HG03039 (cell line): ENCODE measurements around the gene TDRD3.
"Not testable (repeated sequence)": the region's sequence is repeated elsewhere in the genome, so short reads cannot be mapped to it uniquely, and the experiment has no call there.

Source experiments
- ATAC-seq: cut with Tn5 transposase; IDR thresholded peaks from one replicate; pipeline ENCODE4 v1.9.1; 2021; ENCODE audit warnings: mild to moderate bottlenecking, moderate library complexity; ENCODE audit not compliant: unreplicated experiment

The TDRD3 gene

DNA sequence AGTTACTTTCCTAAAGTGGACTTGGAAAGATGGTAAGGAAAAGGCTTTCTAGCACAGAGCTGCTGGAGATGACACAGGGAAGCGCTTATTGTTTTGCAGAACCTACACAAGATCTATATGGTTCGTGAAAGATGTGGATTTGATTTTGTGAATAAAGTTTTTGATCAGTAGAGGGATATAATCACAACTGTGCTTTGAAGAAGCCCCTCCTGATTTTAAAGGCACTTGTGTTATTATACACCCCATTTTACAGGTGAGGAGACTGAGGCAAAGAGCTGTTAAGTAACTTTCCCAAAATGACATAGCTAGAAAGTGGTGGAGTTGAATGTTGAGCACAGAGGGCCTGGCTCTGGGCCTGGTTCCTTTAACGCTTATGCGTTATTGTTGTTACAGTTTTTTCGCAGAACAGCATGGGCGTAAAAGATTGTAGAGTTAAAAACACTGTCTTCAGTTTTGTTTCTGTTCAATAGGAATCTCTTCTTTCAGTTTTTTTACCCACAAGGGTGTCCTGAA is 1.4 kb downstream of the TDRD3 start:
- no peak for ATAC-seq

DNA sequence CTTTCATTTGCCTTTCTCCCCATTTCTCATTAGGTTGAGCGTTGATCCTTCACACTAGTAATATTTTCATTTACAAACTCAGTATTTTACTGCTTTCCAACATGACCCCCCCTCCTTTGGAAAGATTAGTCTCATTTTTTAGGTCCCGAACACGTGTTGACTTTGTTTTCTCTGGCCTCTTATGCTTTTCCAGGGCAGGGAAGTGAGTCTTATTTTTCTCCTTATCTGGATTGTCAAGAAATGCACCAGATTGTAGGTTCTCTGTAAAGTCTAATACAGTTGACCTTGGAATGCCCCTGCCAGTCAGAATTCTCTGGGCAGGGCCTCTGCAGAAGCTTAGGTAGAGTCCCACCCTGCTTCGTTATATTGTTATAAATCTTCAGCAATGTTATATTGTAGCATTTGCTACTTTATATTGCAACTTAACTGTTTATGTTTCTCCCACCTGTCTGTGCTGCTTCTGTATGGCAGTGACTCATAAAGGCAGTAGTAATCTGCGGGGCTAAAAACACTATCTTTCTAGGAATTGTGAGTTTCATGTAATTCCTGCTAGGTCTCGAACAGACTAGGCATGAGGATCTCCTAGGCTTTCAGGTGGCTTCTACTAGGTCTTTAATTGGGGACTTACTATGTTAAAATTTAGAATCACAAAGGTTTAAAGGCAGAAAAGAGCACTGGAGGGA is 2.0 kb downstream of the TDRD3 start:
- ATAC-seq, result no peak

DNA sequence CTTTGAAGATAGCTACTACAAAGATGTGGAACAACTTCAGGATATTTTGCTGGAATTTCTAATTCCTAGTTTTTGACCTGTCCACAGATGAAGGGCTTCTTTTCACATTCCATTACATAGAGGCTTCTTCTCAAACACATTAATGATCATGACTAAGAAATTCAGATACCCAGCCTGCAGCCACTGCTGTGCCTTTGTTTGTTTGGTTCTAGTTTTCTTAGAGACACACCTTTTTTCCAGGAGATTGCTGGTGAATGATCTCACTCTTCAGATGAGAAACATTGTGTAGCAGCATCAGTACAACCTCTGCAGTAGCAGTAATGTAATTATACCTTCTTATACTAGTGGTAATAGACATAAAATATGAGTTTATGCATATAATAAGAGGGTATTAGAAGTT is 5.0 kb downstream of the TDRD3 start:
- ATAC-seq, result no peak

DNA sequence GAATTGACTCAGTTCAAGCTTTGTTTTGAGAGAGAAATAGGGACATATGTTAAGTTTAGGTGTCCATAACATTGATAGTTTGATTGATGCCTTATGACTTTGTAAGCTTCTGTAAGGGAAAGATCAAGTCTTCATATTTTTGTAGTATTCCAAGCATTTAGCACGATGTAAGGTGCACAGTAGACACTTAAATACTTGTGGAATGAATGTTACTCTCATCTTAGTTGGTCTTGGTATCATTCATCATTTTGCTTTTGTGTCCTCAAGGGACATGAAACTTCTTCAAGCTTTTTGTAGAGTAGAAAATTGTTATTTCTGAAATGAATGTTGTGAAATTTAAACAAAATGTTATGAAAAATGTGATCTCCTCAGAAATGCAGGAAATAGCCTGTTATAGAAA is 10.1 kb downstream of the TDRD3 start:
- no peak for ATAC-seq

DNA sequence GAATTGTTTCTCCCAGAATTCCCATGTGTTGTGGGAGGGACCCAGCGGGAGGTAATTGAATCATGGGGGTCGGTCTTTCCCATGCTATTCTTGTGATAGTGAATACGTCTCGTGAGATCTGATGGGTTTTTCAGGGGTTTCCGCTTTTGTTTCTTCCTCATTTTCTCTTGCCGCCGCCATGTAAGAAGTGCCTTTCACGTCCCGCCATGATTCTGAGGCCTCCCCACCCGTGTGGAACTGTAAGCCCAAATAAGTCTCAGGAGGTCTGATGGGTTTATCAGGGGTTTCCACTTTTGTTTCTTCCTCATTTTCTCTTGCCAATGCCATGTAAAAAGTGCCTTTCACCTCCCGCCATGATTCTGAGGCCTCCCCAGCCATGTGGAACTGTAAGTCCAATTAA is 10.8 kb downstream of the TDRD3 start:
- ATAC-seq, result not testable (repeated sequence)

DNA sequence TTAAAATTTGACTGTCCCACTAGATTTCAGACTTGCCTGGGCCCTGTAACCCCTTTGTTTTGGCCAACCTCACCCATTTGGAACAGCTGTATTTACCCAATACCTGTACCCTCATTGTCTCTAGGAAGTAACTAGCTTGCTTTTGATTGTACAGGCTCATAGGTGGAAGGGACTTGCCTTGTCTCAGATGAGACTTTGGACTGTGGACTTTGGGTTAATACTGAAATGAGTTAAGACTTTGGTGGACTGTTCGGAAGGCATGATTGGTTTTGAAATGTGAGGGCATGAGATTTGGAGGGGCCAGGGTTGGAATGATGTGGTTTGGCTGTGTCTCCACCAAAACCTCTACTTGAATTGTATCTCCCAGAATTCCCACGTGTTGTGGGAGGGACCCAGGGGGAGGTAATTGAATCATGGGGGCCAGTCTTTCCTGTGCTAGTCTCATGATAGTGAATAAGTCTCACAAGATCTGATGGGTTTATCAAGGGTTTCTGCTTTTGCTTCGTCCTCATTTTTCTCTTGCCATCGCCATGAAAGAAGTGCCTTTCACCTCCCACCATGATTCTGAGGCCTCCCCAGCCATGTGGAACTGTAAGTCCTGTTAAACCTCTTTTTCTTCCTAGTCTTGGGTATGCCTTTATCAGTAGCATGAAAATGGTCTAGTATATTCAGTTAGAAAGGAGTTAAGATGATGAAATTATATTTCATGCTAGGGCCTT is 12.7 kb downstream of the TDRD3 start:
- not testable (repeated sequence) for ATAC-seq

DNA sequence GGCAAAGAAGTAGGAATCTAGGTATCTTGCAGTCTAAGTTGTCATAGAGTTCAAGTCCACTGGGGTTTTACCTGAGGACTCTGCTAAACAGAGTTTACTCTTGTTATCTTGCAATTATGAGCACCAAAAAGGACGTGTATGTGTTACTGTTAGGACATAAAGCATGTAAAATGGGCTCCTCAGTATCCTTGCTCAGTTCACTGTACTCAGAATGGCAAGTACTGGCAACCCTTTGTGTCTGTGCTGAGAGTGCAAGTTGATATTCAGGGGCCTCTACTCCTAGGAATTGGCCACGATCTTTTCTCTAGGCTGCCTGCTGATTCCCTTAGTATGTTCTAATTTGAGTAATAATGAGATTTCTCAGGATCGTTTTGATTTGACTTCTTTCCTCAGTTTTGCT is 13.3 kb downstream of the TDRD3 start:
- ATAC-seq, result no peak

DNA sequence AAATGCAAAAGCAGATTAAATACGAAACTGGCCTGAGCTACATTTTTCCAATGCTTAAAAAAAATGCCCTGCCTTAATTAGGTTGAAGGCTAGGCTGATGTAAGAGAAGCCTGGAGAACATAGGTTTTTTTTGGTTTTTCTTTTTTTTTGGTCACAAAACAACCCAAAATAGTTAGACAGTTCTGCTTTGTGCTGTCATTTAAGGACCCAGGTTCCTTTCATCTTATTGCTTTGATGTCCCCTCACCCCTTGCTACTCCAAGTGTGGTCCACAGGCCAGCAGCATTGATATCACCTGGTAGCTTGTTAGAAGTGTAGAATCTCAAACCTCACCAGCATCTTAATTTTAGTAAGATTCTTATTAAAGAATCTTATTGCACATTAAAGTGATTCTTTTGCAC is 14.4 kb downstream of the TDRD3 start:
- ATAC-seq, result no peak

DNA sequence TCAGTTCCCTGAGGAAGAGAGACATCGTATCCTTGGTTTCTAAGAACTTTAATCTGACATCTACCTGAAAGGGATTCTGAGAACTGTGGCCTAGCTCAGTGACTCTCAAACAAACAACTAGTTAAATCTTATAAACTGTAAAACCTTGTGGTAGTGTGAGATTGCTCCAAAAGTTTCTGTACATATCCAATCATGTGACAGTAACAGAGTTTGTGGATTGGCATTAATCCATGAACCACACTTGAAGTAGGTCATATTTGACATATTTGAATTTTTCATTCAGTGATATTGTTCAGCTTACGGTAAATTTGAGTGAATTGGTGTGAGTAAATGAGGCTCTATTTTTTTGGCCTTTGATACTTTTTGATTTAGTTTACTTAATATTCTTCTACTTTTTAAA is 15.0 kb downstream of the TDRD3 start:
- ATAC-seq, result no peak

DNA sequence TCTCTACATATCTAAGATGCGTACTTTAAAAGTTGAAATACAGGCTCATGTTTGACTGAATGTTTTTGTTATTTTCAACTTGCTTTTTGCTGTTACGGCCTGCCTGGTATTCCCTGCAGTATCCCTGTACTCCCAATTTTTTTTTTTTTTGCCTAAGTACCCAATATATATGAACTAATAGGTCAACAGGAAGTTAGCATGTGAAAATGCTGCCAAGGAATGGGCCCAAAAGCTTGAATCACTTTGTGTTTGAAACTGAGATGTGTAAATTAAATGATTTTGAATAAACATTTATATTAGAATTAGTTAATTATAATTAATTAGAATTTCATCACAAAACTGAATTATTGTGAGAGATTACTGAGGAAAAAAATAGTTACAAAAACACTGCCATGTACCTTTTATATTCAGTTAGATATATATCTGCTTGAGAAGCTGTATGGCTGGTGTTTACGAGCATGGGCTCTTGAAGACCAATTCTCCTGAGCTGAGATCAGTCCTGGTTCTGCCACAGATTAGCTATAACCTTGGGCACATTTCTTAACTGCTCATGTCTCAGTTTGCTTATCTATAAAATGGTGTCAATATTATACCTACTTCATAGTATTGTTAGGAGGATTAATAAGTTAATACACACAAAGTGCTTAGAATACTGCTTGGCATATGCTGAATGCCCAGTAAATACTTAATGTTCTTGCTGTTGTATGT is 16.0 kb downstream of the TDRD3 start:
- no peak for ATAC-seq

DNA sequence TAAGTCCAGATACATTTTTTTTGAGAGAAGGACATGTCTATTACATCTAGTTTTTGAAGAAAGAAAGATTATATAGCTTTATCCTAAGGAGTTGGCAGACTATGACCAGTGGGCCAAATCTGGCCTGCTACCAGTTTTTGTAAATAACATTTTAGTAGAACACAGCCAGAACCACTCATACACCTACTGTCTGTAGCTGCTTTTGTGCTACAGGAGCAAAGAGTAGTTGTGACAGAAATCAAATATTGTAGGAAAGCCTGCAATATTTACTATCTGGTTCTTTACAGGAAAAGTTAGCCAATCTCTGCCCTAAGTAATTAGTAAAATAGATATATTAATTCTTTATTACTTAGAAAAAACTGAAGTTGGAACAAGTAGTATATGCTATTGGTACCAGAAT is 17.2 kb downstream of the TDRD3 start:
- ATAC-seq, result no peak

DNA sequence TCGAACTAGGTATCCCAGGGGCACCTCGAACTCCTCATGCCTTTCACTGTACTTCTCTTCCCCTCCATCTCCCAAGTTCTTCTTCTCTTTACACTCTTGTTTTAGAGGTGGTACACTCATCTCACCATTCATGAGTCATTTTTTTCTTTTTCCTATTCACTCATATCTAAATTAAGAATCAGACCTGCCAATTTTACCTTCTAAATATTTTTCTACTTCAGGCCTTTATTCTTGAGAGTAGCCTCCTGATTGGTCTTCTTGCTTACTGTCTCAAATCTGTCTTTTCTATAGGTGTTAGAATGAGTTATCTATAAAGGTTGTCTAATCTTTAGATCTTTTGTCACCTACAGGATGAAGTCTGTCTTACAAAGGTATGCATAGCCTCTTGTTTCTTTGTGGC is 20.7 kb downstream of the TDRD3 start:
- ATAC-seq, result peak; percentile 67

DNA sequence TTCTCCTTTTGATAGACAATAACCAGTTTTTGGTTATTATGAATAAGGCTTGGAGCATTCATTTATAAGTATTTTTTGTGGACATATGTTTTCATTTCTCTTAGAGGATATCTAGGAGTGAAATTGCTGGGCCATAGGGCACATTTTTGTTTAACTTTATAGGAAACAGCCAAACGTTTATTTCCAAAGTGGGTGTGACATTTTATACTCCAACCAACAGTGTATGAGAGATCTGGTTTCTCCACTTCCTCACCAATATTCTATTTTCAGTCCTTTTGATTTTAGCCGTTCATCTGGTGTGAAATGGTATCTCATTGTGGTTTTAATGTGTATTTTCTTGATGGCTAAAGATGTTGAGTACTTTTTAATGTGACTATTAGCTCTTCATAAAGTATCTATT is 21.9 kb downstream of the TDRD3 start:
- no peak for ATAC-seq

DNA sequence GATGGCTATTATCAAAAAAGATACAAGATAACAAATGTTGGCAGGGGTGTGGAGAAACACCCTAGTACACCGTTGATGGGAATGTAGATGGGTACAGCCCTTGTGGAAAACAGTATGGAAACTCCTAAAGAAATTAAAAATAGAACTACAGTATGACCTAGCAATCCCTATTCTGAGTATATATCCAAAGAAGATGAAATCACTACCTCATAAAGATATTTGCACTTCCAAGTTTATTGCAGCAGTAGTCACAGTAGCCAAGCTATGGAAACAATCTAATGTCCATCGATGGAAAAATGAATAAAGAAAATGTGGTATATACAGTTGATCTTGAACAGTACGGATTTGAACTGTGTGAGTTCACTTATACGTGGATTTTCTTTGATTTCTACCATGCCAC is 28.3 kb downstream of the TDRD3 start:
- ATAC-seq, result no peak

DNA sequence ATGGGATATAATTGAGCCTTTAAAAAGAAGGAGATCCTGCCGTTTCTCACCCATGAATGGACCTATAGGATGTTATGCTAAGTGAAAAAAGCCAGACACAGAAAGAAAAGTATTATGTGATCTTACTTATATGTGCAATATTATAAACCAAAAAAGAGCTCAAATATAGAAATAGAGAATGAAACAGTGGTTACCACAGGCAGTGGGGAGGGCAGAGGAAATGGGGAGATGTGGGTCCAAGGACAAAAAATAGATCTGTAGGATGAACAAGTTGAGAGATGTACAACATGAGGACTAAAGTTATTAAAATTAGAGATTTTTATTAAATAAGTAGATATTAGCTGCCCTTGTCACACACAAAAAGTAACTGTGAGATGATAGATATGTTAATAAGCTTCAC is 29.1 kb downstream of the TDRD3 start:
- no peak for ATAC-seq

DNA sequence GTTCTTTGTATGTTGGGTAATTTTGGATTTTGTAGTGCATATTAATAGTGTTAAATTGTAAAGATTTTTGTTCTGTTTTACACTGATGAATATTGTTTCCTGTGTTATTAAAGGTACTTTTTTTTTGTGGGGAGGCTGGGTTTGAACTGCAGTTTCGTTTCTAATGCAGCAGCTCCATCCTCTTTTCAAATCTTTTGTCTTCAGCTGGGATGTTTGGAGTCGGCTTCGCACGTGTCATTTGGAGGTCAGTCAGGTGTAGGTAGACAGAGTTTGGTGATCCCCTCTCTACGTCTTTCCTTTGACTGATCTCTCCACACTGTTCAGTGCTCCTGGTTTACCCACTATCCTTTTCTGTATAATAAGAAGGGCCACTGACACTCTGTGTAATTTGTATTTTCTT is 30.3 kb downstream of the TDRD3 start:
- peak; percentile 44 for ATAC-seq

DNA sequence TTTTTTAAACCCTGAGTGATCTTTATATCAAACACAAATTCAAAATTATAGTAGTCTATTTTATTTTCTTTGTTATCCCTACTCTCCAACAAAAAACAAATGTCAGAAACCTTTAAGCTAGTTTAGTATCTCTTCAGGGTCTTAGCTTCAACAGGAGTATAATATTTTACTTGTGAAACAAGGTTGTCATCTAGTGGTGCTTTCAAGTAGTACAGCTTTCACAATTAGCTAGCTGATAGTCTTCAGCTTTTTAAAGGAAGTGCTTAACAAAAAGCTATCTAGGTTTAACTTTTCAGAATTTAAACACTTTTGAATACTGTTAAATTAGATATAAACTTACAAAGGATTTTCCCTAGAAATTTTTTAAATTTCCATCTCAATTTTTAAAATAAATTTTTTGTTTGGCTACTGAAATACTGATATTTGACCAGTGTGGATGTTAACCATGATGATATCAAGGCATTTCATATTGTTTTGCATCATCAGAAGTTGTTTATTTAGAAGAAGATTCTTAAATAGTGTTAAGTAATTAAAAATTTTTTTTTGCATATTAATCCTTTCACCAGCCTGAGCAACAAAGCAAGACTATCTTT is 34.2 kb downstream of the TDRD3 start:
- ATAC-seq, result peak; percentile 69

DNA sequence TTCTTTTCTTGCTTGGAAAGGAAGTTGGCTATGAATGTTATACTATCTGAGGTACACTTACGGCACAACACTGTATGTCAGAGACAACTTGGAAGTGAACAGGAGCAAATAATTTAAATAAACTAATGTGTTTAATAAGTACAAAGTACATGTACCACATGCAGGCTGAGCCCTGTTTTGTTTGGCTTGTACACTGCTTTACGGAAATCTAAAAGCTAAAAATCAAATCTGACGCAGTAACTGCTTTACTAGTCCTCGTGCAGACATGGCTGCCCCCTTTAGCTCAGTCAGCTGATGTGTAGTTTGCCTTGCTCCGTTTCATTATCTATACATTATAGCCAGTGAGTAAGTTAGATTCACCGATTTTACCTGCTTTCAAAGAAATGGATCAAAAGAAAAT is 36.5 kb downstream of the TDRD3 start:
- no peak for ATAC-seq

DNA sequence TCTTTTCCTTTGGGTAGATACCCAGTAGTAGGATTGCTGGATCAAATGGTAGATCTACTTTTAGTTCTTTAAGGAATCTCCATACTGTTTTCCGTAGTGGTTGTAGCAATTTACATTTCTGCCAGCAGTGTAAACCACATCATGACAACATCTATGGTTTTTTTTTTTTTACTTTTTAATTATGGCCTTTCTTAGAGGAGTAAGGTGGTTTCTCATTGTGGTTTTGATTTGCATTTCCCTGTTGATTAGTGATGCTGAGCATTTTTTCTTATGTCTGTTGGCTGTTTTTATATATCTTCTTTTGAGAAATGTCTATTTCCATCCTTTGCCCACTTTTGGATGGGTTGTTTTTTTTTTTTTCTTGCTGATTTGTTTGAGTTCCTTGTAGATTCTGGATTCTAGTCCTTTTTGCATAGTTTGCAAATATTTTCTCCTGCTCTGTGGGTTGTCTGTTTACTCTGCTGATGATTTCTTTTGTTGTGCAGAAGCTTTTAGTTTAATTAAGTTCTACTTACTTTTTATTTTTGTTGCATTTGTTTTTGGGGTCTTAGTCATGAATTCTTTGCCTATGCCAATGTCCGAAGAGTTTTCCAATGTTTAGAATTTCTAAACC is 38.8 kb downstream of the TDRD3 start:
- ATAC-seq, result no peak

DNA sequence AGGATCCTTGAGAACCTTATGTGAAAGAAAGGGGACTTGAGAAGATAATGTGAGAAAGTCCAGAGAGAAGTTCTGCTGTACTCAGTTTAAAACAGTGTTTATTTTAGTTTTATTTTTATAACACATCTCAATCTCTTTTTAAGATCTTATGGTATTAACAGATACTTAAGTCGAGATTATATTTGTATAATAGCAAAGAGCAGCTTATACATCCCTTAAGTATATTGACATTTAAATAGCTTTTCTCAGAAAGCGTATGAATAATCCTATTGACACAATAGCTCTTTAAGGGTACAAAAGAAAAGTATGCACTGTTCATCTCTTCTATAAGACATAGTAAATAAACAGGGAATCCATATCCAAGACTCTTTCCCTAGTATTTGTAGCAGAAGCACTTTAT is 42.2 kb downstream of the TDRD3 start:
- no peak for ATAC-seq

DNA sequence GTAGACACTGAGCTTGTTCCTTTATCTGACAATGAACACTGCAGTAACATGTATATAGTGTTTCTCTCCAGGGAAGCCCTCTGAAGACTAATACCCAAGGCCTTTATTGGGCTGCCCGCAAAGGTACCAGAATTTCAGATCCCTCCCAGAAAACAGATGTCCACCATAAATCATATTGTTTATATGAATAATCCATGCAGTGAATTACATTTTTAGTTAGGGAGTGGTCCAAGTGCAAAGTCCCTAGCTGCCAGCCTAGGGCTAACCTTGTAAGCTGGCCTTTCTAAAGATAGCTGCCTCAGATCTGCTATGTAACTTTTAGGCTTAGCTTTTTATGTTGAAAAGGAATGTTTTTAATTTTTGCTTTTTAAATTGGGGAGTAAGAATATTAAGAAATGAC is 44.7 kb downstream of the TDRD3 start:
- no peak for ATAC-seq
